Kidney glomerular epithelial cell (primary cell): Measurements from ENCODE around the gene CTSD.

Experiments used
- DNase-seq: peaks from one replicate; lab custom pipeline; 2025; lab: John Stamatoyannopoulos, UW

Gene CTSD

DNA sequence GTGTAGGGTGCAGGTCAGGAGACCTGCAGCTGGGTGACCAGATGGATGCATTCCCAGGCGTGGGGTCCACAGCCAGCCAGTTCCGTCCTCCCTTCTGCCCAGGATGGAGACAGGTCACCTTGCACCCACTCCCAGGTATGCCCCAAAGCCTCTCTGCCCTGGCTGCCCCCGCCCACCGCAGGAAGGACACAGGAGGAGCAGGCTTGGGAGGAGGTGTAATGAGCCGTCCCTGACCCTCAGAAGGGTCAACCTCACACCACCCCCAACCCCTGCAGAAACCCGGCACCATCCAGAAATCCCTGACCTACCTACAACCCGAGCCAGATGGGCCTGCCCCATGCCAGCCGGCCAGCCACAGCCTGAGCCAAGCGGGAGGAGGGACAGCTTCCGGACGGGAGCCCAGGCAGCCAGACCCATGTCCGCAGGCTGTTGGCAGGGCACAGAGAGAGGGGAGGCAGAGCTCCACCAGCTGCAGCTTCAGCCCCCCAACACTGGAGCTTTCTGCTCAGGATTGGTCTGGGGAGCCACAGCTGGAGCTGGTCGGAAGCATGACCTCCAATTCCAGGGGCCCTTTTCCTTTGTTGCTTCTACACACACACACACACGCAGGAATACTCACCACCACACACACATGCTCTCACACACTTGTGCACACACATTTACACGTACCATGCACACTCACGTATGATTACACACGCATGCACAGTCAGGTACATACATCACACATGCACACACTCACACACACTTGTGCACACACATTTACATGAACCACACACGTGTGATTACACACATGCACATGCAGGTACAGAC, 18.6 kb downstream of the CTSD start:
- no peak for DNase-seq

DNA sequence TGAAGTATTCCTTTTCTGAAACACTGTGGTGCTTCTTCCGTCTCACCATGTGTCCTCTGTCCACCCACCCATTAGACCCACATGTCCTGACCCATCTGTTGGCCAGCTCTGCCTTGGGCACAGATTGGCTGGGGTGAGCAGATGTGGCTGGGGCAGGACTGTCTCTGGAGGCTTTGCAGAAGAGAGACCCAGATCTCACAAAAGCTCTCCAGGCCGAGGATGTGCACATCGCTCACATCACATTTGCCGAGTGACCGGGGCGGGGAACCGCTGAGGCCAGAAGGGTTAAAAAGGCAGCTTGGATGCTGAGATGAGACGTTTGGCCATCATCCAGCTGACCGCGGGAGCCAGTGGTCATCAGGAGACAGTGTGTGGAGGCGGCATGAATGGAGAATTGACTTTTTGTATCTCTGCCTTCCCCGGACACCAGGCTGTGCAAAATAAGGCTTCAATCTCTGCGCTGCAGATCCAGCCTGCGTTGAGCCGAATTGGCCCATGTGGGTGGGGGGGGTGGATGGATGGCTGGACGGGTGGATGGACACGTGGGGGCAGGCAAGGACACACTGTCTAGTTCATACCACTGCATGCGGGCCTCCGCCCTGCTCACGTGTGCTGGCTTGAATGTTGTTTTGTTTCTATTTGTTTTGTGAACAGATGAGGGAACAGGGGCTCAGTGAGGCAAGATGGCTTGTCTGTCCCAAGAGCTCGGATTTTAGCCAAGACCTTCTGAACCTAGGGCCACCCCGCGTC, 19.4 kb downstream of the CTSD start:
- DNase-seq, result no peak

DNA sequence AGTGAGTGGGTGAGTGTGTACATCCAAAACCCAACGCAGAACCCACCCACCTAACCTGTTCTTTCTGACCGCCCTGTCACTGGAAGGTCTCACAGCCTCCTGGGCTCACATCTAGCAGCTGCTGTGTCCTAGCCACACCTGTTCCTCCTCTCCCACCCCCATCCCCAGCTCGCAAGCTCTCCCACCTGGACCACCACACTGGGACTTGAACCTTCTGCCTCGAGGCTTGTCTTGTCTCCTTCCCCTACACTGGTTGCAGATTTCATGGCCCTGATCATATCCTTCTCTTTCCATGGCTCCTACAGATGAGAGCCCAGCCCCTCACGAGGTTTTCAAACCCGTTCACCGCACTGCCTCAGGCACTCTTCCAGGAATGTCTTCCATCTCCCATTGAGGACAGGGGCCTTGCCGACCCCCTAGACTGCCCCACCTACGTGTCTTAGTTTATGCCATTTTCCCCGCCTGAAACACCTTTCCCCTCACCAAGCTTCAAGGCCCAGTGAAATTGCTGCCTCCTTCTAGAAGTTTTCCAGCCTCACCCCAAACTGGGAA, 20.1 kb downstream of the CTSD start:
- DNase-seq, result no peak

DNA sequence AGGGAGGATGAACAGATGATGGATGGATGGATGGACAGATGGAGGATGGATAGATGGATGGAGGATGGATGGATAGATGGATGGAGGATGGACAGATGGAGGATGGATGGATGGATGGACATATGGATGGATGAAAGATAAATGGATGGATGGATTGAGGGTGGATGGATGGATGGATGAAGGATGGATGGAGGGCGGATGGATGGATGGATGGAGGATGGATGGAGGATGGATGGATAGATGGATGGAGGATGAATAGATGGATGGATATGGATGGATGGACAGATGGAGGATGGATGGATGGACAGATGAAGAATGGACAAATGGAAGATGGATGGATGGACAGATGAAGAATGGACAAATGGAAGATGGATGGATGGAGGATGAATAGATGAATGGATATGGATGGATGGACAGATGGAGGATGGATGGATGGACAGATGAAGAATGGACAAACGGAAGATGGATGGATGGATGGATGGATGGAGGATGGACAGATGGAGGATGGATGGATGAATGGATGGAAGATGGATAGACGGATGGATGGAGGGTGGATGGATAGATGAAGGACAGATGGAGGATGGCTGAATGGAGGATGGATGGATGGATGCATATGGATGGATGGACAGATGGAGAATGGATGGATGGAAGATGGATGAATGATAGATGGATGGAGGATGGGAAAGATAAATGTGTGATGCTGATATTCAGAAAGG, 20.7 kb downstream of the CTSD start:
- no peak for DNase-seq

DNA sequence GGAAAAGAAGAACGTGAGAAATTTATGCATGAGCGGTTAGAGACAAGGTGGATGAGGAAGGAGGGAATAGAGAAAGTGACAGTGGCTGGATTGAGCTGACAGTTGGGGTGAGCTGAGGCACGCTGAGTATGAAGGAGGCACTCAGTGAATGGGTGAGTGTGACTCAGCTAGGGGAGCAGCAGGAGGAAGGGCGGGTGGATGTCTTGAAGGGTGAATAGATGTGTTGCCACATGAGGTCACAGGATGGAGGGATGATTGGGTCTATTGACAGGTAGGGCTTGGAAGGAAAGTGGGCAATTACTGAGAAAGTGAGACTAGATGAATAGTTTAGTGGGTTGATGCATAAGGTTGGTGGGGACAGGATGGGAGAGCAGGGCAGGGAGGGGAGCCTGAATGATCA, 21.4 kb downstream of the CTSD start:
- DNase-seq, result no peak

DNA sequence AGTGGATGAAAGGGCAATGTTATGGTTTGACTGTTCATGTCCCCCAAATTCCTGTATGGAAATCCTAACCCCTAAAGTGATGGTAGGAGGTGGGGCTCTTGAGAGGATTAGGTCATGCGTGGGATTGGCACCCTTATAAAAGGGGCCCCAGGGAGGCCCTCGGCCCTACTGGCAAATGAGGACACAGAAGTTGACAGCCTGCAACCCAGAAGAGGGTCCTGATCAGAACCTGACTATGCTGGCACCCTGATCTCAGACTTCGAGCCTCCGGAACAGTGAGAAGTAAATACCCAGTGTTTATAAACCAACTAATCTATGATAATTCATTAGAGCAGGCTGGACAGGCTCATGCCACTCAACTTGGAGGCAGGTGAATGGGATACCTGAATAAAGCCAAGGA, 22.0 kb downstream of the CTSD start:
- DNase-seq, result no peak

DNA sequence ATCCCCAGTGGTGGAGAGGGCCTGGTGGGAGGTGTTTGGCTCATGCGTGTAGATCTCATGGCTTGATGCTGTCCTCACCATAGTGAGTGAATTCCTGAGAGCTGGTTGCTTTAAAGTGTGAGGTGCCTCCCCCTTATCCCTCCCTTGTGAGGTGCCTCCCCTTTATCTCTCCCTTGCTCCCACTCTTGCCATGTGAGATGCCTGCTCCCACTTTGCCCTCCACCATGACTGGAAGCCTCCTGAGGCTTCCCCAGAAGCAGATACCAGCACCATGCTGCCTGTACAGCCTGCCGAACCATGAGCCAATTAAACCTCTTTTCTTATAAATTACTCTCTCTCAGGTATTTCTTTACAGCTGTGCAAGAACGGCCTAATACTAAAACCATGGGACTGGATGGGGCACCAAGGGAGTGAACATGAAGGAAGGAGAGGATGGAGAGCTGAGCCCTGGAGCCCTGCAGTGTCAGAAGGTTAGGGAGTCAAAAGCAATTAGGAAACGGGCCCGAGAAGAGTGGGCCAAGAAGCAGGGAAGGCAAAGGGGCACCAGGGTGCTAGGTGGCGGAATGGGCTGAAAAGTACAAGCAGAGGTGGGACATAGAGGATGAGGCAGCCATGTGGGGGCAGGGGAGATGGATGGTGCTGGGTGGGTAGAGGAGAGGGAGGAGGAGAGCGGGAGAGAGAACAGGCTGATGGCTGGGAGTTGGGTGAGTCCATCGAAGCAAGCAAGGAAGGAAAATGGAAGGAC, 22.8 kb downstream of the CTSD start:
- DNase-seq, result no peak

DNA sequence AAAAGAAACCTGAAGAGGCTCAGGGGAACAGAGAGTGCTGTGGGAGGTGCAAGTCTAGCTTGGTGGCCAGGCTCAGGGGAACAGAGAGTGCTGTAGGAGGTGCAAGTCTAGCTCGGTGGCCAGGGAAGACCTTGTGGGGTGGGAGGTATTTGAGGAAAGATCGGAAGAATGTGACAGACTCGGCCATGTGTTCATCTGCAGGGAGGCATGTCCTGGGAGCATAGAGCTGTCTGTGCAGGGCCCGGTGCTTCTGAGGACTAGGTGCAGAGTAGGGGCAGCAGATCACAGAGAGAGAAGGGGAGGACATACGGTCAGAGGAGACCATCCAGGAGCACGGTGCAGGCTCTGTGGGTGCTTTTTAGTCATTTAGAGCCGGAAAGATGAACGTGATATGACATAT, 24.2 kb downstream of the CTSD start:
- no peak for DNase-seq

DNA sequence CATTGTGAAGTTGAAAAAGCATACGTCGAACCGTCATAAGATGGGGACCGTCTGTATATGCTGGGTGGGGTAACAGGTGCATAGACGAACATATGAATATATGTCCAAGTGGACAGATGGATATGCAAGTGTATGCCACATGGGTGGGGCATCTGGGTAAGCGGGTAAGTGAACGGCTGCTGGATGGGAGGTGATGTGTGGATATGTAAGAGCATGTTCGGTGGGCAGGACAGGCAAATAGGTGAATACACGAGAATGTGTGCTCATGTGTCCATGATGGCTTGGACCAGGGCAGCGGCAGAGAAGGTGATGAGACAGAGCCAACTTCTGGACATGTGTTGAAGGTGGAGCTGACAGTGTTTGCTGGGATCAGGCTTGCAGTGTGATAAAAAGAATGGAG, 25.3 kb downstream of the CTSD start:
- no peak for DNase-seq

DNA sequence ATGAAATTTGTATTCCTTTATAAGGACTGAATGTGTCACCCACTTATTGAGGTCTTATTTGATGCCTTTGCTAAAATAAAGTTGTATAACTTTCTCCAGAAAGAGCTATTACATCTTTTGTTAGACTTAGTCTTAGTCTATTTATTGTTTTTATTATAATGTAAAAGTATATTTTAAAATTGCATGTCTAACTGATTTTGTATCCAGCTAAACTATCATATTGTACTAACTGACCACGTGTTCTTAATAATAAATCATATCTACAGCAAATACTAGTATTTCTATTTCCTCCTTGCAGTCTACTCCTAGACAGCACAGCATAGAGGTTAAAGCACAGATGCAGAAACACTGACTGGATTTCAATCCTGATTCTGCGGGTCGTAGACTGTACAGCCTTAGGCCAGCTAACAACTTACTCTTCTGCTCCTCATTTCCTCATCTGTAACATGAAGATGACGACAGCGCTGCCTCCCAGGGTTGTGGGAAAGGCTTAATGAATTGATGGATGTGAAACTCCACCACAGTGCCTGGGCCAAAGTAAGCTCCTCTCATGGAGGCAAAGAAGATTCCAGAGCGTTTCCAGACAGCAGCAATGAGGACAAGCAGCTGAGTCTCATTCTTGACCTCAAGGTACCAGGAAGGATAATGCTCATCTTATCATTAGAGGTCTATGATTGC, 26.5 kb downstream of the CTSD start:
- DNase-seq, result no peak

DNA sequence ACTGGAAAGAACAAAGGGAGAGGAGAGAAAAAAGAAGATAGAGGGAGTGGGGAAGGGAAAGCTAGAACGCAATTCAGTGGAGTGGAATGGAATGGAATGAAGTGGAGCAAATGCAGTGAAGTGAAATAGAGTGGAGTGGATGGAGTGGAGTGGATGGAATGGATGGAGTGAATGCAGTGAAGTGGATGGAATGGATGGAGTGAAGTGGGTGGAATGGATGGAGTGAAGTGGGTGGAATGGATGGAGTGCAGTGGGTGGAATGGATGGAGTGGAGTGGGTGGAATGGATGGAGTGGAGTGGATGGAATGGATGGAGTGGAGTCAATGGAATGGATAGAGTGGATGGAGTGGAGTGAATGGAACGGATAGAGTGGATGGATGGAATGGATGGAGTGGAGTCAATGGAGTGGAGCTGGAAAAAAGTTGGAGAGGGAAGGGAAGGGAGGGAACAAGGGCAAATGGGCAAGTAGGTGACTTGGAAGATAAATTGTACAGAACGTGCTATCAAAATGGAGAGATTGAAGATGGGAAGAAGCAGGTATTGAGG, 27.2 kb downstream of the CTSD start:
- DNase-seq, result no peak

DNA sequence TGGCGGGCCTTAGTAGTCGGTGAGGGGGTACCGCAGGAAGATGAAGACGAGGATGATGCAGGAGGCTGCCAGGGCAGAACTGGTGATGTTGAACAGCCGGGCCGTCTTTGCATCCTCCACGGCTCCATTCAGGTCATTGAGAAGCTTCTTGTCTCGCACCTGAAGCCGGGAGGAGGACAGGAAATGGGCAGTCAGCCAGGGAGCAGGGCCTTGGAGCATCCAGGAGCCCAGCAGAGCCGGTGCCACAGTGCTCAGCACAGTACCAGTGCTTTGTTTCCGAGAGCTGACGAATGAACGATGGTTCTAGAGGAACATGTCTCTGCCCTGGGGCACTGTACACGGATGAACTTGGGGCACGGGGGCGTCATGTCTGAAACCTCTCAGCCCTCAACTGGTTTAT, 28.5 kb downstream of the CTSD start:
- no peak for DNase-seq

DNA sequence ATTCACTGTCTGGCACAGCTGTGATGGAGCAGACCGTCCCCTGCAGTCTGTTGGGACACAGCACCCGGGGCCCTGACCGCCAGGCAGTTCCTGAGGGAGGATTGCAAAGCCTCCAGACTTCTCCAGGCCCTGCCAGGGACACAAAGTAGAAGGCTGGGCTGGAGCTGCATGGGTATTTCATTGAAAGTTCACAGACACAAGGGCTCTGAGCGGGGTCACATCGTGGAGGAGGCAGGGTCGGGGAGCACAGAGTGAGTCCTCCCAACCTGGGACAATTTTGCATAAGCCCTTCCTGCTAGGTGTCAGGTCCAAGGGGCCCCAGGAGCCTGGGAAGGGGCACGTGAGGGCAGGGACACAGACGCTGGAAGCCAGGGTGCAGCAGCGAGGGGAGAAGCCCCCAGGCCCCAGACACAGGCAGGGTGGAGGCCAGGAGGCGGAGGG, 29.1 kb downstream of the CTSD start:
- DNase-seq, result no peak

DNA sequence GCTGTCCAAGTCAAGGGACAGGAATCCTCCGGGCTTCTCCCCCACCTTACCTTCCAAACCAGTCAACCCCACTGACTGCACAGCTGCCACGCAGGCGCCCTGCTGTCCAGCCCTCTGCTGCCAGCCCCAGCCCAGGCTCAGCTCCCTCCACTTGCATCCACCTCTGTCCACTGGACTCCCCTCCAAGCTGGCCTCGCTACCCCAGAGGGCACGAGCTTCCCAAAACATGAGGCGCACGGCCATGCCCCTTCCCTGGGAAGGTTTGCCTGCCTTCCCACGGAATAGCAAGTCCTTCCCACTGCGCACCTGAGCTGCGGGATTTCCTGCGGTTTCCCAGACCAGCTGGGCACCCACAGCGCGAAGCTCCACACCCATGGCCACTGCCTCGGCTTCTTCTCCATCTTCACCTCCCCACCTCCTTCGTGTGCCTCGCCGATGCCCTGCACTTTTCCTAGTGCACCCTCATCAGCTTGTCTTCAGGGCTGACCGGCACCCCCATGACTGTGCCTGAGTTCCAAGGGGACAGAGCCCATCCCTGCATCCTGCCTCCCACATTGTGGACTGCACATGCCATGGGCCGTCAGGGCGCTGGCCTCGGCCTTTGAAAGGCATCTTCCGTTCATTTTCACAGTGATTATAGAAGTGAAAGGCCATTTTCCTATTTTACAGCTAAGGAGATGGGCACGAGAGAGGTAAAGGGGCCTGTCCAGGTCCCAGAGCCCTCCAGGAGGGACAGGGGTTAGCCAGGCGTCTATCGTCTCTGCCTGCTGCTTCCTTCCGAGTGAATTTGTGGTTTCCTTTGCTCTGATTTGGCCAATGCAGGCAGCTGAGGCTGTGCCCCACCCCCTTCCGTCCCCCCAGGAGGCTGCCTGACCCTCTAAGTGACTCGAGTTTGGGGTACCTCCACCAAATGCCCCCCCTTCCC, 29.7 kb downstream of the CTSD start:
- DNase-seq, result no peak

DNA sequence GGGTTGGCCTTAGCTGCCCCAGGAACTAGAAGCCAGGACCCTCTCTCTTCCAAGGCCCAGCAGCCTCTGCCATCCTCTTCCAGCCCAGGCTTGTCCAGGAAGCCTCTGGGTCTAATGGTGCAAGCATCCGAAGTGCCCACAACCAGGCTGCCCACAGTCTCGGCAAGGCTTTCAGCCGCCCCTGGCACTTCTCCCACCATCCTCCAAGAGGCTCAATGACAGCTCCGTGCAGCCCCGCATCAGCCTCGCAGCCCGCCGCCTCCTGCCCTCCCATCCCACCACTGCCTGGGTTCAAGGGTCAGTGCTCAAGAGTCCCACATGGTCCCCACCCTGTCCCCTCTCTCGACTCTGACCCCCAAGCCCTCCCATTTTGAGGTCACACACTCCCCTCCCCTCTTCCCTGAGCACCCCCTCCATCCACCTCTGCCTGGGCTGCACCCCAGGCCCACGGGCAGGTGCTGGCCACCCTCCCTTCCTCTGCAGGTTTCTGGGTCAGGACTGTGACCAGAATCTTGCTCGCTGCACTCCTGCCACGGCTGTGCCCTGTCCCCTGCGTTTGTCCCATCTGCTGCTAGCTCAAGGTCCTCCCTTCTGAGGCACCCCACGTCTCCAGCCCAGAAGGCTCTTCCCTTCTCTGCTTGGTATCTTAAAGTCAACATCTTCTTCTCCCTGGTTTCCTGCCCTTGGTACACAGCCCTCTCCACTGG, 30.6 kb downstream of the CTSD start:
- no peak for DNase-seq

DNA sequence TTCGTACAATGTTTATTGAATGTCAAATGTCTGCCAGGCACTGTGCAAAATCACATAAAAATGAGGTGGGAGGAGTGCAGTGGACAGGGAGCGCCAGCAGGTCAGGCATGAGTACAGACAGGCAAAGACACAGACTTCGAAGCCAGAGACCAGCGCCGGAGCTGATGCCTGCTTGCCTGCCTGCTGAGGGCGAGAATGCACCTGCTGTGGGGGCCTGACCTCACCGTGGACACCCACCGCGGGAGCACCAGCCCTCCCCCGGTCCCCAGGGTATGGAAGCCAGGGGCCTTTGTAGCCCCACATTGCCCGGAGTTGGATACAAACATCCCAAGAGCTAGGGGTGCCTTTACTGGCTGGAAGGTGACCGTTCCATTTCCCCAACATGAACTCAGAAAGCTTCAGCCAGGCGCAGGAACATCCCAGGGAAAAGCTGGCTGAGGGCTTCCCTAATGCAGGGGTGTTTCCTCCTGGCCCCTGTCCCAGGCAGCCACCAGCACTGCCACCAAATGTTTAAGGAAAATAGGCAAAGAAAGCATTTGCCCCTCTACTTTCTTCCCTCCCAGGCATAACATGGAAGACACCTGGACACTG, 31.2 kb downstream of the CTSD start:
- no peak for DNase-seq

DNA sequence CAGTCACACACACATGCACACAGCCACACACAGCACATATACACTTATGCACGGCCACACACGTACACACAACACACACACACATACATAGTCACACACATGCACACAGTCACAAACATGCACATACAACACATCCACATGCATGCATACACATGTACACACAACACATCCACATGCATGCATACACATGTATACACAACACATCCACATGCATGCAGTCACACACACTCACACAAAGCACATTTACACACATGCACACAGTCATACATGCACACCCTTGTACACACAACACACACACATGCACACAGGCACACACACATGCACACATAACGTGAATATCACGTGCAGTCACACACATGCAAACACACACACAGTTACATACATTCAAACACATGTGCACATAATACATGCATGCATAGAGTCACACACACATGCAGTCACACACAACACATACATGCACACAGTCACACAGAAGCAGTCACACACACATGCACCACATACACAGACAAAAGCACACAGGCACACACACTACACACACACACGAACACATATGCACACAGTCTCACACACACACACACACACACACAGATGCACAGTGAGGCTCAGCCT, 32.2 kb downstream of the CTSD start:
- DNase-seq, result no peak

DNA sequence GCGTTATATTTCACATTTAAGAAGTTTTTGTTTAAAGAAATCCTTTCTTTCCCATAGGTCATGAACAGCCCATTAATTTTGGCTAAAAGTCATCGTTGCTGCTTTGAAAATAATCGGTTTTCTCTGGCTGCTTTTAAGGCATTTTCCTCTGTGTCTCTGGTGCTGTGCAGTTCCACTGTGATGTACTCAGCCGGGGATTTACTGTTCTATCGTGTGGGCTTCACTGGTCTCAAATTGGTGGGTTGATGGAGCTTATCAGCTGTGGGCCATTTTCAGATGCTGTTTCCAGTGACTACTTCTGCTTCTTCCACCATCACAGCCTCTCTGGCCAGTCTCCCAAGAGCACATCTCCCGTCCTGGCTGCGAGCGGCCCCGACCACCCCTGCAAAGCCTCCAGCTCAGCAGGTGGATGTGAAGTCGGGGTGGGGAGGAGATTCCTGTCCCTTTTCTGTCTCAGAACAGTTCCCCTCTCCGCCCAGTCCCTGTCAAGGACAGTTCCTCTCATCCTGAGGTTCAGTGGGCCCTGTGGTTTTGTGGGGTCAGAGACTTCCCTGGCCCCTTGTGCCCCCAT, 33.6 kb downstream of the CTSD start:
- DNase-seq, result no peak
